NCI-H524 (cell line): ENCODE measurements around the gene CEBPZOS.
"Not testable (repeated sequence)": the region's sequence is repeated elsewhere in the genome, so short reads cannot be mapped to it uniquely, and the experiment has no call there.

ENCODE experiments used
- DNase-seq, 2 experiments: peaks; one replicate each; lab custom pipeline; 2025; lab: John Stamatoyannopoulos, UW

Gene CEBPZOS

GRCh38 chr2:37191253-37191652 lies 5.0 kb upstream of the CEBPZOS start:
- no peak for DNase-seq

- no peak for DNase-seq
Measured at GRCh38 chr2:37191747-37192146, 4.5 kb upstream of the CEBPZOS start.

DNA sequence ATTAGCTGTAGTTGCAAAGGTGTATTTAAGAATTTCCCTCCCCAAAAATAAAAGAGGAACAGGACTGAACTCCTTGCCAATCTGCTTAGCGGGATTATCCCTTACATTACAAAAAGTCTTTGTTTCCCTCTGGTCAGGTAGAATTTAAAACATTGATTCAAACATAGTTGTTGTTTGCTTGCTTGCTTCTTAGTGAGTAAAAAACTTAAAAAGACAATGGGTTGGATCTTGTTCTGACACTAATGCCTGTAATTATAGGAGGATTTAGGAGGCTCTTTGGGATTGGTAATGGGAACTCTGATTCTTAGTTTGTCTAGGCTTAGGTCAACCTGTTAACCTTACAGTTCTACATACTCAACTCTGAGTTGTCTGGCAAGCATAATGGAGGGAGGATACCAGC lies 3.7 kb upstream of the CEBPZOS start:
- DNase-seq = no peak

- DNase-seq = not testable (repeated sequence)
Measured at GRCh38 chr2:37195862-37196319, 405 bp upstream of the CEBPZOS start.

- DNase-seq = no peak
Measured at GRCh38 chr2:37198681-37199065, 2.4 kb downstream of the CEBPZOS start.

DNA sequence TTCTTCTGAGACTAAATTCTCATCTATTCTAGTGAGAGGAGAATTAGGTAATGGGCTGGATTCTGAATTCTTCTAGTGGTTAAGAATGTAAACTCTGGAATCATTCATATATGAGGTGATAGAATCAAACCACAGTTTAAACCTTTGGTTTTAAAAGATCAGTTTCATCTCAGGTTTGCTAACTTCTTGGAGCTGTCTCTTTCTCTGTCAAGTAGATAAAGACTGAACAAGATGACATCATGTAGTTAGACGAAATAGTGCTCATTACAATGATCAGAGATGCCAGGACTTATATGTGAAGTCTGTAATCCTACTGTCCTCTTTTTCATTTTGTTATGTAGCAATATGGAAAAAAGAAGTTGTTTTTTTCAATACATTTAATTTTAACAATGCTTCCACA lies 4.9 kb downstream of the CEBPZOS start:
- no peak for DNase-seq

DNA sequence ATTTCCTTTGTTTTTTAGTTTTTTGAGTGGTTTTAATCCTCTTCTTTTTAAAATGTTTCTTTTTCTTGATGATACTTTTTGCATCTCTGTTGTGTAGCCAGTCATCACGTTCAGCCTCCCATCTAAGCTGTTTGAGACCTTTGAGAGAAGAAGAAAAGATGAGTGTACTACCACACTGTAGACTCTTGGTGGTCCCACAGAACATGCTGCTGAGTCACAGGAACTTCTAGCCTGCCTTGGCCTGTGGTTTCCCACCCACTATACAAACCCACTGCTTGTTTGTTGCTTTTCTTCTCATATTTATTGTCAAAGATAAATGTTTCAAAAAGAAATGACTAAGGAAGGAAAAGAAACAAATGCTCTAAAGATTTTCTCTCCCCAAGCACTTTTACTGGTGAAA lies 5.5 kb downstream of the CEBPZOS start:
- no peak for DNase-seq

DNA sequence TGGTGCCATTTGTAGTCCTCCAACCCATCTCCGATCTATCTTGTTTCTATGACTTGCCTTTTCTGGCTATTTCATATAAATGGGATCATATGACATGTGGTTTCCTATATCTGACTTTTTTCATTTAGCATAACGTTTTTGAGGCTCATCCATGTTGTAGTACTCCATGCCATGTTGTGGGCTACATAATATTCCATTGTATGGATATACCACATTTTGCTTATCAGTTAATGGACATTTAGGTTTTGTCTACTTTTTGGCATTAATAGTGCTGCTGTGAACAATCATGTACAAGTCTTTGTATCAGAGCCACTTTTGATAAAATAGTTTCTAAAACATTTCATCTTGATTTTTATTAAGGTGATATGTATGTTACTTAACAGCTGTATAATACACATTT lies 7.4 kb downstream of the CEBPZOS start:
- DNase-seq = no peak

GRCh38 chr2:37205071-37205661 lies 8.9 kb downstream of the CEBPZOS start:
- DNase-seq = not testable (repeated sequence)

GRCh38 chr2:37205689-37206341 lies 9.5 kb downstream of the CEBPZOS start:
- DNase-seq = no peak

DNA sequence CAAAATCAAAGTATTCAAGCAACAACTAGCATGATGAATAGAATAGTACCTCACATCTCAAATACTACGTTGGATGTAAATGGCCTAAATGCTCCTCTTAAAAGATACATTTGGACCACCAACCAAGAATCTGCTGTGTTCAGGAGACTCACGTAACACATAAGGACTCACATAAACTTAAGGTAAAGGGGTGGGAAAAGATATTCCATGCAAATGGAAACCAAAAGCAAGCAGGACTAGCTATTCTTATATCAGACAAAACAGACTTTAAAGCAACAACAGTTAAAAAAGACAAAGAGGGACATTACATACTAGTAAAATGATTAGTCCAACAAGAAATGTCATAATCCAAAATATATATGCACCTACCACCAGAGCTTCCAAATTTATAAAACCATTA lies 10.5 kb downstream of the CEBPZOS start:
- DNase-seq = not testable (repeated sequence)

DNA sequence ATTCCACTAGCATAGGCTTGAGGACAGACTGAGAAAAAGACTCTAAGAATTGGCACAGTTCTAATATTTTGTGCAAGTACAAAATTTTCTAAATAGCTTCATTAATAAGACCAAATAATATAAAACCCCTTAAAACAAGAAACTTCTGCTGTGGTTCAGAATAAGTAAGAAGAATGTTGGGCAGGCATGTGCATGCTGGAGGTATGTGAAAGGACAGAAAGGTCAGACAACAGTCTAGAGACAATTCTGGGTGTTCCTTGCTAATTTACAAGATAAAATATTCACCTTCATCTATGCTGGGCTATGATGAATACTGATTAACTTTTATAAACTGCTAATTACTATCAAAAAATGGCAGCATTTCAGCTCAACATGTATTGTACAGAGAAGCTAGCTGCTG lies 14.9 kb downstream of the CEBPZOS start:
- no peak for DNase-seq

GRCh38 chr2:37211939-37212338 lies 15.6 kb downstream of the CEBPZOS start:
- DNase-seq = no peak

DNA sequence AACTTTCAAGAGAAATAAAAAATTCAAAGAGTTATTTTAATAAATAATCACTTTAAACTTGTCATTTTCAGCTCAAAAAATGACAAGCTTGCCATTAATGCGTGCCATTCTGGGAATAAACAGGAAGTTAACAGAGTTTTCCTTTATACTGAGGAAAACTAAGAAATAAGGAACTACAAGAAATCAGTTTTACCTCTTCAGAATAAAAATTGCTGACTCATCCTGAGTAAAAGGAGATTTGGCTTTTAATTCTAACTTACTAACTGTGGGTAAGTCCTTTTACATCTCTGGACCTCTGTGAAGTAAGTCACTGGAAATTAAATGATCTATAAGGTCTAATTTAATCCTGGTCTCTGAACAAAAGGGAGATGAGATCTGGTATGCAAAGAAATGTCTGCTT lies 19.0 kb downstream of the CEBPZOS start:
- DNase-seq = no peak

GRCh38 chr2:37219046-37219445 lies 22.8 kb downstream of the CEBPZOS start:
- no peak for DNase-seq

DNA sequence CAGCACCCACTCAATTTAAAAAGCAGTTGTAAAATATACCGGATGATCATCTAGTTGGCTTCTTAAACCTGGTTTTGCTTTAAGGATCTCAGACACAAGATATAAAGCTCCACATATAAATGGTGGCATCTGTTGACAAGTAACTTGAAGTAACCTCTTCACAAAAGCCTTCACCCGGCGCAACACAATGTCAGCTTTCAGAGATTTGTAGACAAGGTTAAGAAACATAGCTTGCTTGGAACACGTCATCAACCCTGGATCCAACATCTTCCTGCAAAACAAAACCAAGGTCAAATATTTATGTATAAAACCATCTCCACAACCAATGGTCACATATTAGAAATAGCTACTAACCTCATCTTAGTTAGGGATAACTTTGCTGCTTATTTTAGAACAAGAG lies 26.8 kb downstream of the CEBPZOS start:
- no peak for DNase-seq

DNA sequence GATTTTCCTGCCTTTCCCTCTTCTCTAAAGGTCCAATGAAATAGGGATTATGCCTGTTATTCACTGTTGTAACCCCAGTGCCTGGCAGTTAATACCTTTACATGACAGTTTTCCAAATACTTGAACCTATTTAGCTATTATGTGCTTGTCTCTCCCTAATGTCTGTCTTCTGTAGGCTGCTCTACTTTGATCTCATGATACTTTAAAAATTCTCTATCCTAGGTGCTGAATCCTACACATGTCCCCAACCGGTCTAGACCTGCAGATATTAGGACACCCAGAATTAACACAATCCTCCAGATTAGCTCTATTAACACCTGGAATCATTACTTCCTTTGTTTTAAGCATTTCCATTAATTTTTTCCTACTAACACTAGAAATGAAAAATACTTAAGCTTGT lies 27.8 kb downstream of the CEBPZOS start:
- no peak for DNase-seq

DNA sequence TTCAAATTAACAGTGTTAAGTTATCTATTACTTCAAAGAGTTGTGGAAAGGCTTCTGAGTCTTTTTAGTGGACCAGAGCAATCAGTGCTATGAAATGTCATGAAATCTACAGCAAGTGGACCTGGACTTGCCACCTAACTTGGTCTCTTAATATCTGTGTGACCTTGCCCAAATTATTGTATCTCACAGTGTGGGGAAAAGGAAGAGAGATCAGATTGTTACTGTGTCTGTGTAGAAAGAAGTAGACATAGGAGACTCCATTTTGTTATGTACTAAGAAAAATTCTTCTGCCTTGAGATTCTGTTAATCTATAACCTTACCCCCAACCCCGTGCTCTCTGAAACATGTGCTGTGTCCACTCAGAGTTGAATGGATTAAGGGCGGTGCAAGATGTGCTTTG lies 28.8 kb downstream of the CEBPZOS start:
- DNase-seq = not testable (repeated sequence)

DNA sequence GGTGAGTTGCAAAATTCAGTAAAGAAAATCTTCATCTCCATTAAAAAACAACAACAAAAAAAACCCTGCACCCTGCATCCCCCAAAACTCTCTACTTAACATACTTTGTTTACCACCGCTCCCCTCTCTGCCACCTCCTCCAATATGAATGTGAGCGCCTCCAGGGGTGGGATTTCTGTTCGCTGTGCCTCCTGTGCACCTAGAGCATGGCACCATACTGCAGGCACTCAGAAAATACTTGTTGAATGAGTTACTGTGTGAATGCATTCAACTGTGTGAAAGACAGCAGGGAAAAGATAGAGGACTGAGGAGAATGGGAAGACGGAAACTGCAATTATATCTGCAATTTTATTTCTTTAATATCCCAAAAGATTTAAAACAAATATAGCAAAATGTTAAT lies 30.6 kb downstream of the CEBPZOS start:
- DNase-seq = peak in 1 of 2 experiments; percentile 14

DNA sequence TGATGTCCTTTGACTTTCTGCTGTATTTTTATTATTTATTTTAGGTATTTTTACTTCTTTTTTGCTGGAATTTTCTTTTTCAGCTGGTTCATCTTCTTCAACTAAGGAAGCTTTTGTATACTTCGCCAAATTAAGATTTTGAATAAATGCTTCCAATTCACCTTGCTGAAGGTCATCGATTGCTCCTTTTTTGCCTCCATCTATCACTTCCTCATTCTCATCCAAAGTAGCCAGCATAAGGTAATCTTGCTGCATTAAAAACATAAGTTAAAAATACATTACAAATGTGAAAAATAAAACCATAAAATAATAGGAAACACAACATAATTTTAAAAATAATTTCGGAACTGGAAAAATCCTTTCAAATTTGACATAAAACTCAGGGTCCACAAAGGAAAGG lies 32.5 kb downstream of the CEBPZOS start:
- no peak for DNase-seq

DNA sequence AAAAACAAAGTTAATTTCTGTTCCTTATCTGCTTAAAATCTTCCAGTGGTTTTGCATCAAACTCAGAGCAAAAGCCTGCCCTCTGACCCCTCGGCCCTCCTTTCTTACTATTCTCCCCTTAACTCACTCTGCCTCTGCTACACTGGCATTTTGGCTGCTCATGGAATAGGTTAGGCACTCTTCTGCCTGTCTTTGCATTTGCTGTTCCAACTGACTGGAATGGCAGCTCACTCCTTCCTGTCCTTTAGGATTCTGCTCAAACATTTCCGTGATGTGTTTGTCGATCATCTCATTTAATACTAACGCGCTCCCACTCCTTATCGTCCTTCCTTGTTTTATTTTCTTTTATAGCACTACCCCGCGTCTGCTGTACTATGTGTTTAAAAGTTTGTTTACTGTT lies 34.3 kb downstream of the CEBPZOS start:
- DNase-seq = peak in 1 of 2 experiments; percentile 21

DNA sequence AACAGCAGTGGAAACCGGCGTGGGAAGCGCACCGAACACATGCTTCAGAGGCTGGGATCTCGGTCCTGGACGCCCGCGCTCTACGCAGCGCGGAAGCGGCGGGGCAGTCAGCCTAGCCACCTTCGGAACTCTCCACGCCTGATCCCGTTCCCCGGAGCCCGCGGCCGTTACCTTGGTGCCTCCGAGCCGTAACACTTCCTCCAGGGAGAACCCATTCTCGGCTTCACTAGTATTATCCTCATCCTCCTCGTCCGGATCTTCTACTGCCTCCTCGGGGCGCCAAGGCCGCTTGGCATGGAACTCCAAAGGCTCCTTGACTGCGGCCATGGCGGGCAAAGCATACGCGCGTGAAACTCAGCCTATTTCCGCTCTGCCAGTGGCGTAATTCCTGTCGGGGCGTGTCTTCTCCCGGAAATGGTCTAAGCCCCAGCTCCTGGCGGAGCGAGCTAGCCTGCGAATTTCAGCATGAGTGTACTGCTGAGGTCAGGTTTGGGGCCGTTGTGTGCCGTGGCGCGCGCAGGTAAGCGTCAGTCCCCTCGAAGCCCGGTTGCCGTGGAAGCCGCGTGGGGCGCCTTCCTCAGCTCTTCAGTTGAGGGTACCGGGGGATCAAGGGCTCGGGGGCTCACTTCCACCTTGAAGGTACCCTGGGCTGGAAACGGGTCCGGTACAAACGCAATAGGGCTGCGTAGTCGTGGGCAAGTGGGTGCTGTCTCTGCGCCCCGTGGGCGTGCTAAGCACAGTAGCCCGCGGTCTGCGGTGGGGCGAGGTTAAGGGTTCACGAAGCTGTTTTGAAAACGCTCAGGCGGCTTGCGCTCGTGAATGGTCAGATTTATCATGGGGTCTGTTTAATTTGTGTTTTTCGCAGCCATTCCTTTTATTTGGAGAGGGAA lies 35.2 kb downstream of the CEBPZOS start, which contains the start of the genes CEBPZ and NDUFAF7:
TSS of gene CEBPZ (minus strand) at position 356 of the 890 bp plus-strand sequence. CDS start at position 327, 29 bp downstream.
TSS of gene NDUFAF7 (plus strand) at position 418 of the 890 bp plus-strand sequence. CDS start at position 466, 48 bp downstream.
- peak; percentile 71 to 88 for DNase-seq
